NT2/D1 (cell line): ENCODE data around the gene TCEAL2.

ENCODE experiments used
- SUZ12 ChIP-seq: IDR thresholded peaks from 2 replicates; pipeline ENCODE4 v1.6.1; 2011; ENCODE audit not compliant: insufficient read length, insufficient read depth; ENCODE audit errors: extremely low read depth
- YY1 ChIP-seq: IDR thresholded peaks from 2 replicates; pipeline ENCODE4 v1.6.1; 2011; ENCODE audit not compliant: insufficient read length, insufficient read depth
- ZNF274 ChIP-seq: IDR thresholded peaks from 2 replicates; pipeline ENCODE4 v1.6.1; 2011; ENCODE audit warnings: mild to moderate bottlenecking, low read depth, low read length

DNA sequence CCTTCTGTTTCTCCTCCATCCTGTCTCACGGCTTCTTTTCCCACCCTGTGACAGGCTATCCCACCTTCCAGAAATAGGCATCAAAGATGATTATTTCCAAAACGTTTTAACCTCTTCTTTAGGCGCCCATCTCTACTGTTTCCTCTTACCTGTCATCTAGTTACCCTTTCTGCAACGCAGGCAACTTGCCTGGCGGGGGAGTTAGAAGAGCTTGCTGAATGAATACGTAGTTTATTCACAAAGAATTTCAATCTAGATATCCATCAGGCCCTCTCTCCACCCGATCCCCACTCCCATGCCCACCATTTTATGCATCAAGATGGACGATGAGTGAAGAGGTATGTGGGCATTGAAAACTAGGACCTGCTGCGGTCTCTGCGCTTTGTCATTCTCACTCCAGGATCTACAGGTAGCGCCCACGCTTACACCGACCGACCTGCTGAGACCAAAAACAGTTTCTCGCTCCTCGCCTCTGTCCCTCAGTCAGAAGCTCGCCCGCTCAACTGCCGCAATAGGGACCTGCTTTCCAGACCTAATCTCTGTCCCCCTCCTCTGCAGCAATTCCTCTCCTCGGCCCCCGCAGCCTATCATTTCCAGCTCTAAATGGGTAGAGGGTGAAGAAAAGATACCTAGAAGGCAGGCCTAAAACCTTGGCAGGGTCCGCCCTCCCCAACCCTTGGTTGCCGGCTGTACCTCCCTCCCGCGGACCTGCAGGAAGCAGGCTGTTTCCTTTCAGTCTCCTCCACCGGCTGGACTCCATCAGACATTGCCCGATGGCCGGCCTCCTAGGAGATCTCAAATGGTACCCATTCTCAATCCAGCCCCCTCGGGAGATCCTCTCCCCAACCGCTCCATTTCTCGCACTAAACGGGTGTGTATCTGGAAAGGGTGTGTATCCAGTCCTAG lies 29.7 kb downstream of the TCEAL2 start:
- TF ChIP-seq ZNF274, result no peak
- no peak for TF ChIP-seq SUZ12
- no peak for TF ChIP-seq YY1
